Measurements from ENCODE around the gene FZD1. TPM values are rescaled to one million over a fixed set of nuclear protein-coding genes. Genes with fewer than 3 reads are reported as not detected.

Gene FZD1
- total and polyA plus RNA-seq, 2 experiments from 2014 or later, result 0.34 to 1.4 TPM

GRCh38 chr7:91280604-91281003 is 16.4 kb downstream of the FZD1 start:
- ATAC-seq (no peak), DNase-seq (ENCODE audit: low spot score) (no peak)
- Histone ChIP-seq H3K9me2 (ENCODE audit: insufficient read depth) (no peaks in the 10 kb centered on the region), H3K4me3 (no peak overlapping the region), H3K4me1 (ENCODE audit: insufficient read depth) (0 out of 2 replicates have a peak, but pooled peaks cover 14% of the 10 kb centered on the region), H3K27ac (ENCODE audit: low read depth) (no peak overlapping the region), H2AFZ (no peak overlapping the region), H3F3A (replicated peaks; ENCODE audit: low read depth) (no peaks in the 10 kb centered on the region), H4K20me1 (replicated peaks; ENCODE audit: insufficient read depth) (no peaks in the 10 kb centered on the region), H3K4me2 (no peak overlapping the region), H3K27me3 (ENCODE audit: insufficient read depth) (peaks cover 10% of the 10 kb centered on the region), H3K36me3 (ENCODE audit: insufficient read depth) (no peaks in the 10 kb centered on the region), H3K79me2 (replicated peaks; ENCODE audit: insufficient read depth) (no peaks in the 10 kb centered on the region)
- Mint-ChIP-seq H3K9me3 (no peaks in the 10 kb centered on the region; the same call in 2 of the 3 replicates), H3K27me3 (ENCODE audit: insufficient read depth, low read depth, poor library complexity) (no peaks in the 10 kb centered on the region), H3K4me1 (peaks cover 5% of the 10 kb centered on the region), H3K4me3 (no peak overlapping the region), H3K36me3 (ENCODE audit: low read depth) (no peaks in the 10 kb centered on the region), H3K27ac (no peak overlapping the region)
- TF ChIP-seq, protein P1, sequence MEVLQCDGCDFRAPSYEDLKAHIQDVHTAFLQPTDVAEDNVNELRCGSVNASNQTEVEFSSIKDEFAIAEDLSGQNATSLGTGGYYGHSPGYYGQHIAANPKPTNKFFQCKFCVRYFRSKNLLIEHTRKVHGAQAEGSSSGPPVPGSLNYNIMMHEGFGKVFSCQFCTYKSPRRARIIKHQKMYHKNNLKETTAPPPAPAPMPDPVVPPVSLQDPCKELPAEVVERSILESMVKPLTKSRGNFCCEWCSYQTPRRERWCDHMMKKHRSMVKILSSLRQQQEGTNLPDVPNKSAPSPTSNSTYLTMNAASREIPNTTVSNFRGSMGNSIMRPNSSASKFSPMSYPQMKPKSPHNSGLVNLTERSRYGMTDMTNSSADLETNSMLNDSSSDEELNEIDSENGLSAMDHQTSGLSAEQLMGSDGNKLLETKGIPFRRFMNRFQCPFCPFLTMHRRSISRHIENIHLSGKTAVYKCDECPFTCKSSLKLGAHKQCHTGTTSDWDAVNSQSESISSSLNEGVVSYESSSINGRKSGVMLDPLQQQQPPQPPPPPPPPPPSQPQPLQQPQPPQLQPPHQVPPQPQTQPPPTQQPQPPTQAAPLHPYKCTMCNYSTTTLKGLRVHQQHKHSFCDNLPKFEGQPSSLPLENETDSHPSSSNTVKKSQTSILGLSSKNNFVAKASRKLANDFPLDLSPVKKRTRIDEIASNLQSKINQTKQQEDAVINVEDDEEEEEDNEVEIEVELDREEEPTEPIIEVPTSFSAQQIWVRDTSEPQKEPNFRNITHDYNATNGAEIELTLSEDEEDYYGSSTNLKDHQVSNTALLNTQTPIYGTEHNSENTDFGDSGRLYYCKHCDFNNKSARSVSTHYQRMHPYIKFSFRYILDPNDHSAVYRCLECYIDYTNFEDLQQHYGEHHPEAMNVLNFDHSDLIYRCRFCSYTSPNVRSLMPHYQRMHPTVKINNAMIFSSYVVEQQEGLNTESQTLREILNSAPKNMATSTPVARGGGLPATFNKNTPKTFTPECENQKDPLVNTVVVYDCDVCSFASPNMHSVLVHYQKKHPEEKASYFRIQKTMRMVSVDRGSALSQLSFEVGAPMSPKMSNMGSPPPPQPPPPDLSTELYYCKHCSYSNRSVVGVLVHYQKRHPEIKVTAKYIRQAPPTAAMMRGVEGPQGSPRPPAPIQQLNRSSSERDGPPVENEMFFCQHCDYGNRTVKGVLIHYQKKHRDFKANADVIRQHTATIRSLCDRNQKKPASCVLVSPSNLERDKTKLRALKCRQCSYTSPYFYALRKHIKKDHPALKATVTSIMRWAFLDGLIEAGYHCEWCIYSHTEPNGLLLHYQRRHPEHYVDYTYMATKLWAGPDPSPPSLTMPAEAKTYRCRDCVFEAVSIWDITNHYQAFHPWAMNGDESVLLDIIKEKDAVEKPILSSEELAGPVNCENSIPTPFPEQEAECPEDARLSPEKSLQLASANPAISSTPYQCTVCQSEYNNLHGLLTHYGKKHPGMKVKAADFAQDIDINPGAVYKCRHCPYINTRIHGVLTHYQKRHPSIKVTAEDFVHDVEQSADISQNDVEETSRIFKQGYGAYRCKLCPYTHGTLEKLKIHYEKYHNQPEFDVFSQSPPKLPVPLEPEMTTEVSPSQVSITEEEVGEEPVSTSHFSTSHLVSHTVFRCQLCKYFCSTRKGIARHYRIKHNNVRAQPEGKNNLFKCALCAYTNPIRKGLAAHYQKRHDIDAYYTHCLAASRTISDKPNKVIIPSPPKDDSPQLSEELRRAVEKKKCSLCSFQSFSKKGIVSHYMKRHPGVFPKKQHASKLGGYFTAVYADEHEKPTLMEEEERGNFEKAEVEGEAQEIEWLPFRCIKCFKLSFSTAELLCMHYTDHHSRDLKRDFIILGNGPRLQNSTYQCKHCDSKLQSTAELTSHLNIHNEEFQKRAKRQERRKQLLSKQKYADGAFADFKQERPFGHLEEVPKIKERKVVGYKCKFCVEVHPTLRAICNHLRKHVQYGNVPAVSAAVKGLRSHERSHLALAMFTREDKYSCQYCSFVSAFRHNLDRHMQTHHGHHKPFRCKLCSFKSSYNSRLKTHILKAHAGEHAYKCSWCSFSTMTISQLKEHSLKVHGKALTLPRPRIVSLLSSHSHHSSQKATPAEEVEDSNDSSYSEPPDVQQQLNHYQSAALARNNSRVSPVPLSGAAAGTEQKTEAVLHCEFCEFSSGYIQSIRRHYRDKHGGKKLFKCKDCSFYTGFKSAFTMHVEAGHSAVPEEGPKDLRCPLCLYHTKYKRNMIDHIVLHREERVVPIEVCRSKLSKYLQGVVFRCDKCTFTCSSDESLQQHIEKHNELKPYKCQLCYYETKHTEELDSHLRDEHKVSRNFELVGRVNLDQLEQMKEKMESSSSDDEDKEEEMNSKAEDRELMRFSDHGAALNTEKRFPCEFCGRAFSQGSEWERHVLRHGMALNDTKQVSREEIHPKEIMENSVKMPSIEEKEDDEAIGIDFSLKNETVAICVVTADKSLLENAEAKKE (CRISPR knock-in tag; IDR thresholded peaks at IDR 0.05), result no peak
- no peak for TF ChIP-seq ETS1 (IDR thresholded peaks at IDR 0.05)
- TF ChIP-seq ZNF114 (CRISPR knock-in tag; IDR thresholded peaks at IDR 0.05), result no peak
- TF ChIP-seq JUNB (IDR thresholded peaks at IDR 0.05; ENCODE audit: unreplicated experiment), result no peak
- no peak for TF ChIP-seq EZH2phosphoT487 (IDR thresholded peaks at IDR 0.05; ENCODE audit: unreplicated experiment)
- no peak for TF ChIP-seq ZNF331 (CRISPR knock-in tag; IDR thresholded peaks at IDR 0.05; ENCODE audit: low read depth)
- no peak for TF ChIP-seq REST (IDR thresholded peaks at IDR 0.05; ENCODE audit: unreplicated experiment)
- no peak for TF ChIP-seq POLR2AphosphoS5 (IDR thresholded peaks at IDR 0.05; ENCODE audit: low read depth)
- TF ChIP-seq CTCF (conservative IDR thresholded peaks at IDR 0.05; ENCODE audit: low read depth in 2 of 2), result no peak
- no peak for TF ChIP-seq EZH2 (IDR thresholded peaks at IDR 0.05; ENCODE audit: low read depth, unreplicated experiment)
- TF ChIP-seq STAT1 (IDR thresholded peaks at IDR 0.05; ENCODE audit: unreplicated experiment), result no peak
- no peak for TF ChIP-seq NANOG (IDR thresholded peaks at IDR 0.05; ENCODE audit: borderline replicate concordance)
